Activated CD8-positive, alpha-beta memory T cell treated with anti-CD3 and anti-CD28 coated beads for 24 hours (primary cell): ENCODE measurements around the gene TM4SF1.

Experiments
- DNase-seq: peaks from one replicate; pipeline ENCODE4 v3.0.0-alpha.2; 2020

Gene TM4SF1

GRCh38 chr3:149377408-149378364 lies at the start of gene TM4SF1:
TM4SF1 (minus strand) TSS chr3:149377649; CDS start chr3:149377547, 102 bp downstream.
- DNase-seq = no peak

DNA sequence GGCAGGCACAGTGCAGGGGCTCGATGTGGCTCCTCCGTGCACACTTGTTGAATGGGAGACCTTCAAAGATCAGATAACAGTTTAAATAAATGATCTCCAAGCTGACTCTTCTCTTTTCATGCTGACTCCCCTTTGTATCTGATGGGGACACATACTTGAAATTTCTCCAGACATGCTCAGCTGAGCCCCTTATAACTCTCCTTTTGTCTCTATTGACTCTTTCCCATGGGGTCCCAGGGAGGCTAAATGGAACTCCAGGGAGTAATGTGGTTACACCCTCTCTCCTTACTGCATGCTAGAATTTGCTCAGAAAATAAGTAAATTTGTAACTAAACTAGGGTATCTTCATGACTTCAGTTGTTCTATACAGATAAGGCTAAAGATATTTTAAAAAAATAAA lies 48.9 kb upstream of the TM4SF1 start:
- DNase-seq = no peak

DNA sequence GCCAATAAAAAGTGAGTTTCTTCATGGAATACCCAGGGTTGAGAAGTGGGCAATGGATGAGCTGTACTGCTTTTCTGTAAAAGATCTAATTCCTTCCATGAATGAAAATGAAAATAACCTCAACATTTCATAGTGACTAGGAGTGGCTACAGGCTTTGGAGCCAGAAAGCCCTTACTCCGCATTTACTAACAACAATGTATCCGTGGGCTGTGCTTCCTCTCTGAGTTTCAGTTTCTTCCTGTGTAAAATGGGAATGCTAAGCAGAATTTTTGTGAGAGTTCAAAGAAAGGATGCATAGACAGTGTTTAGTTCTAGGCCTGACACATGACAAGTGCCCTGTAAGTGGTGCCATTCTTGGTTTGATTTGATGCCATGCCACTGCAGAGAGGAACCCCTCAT lies 47.5 kb upstream of the TM4SF1 start:
- DNase-seq = no peak

DNA sequence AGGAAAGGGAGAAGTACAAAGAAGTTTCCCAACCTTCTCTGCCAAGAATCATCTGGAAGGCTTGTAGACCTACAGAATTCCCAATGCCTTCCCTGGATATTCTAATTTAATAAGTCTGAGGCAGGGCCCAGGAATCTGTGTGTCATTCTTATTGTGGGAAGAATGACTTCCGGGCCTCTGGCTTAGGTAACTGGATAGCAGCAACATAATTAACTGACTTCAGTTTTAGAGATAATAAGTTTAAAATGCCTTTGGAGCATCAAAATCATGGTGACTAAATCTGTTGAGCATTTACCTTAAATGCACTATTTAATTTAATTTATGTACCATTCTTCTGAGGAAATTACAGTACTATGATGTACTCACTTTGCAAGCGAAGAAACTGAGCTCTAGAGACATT lies 44.3 kb upstream of the TM4SF1 start:
- DNase-seq = no peak

DNA sequence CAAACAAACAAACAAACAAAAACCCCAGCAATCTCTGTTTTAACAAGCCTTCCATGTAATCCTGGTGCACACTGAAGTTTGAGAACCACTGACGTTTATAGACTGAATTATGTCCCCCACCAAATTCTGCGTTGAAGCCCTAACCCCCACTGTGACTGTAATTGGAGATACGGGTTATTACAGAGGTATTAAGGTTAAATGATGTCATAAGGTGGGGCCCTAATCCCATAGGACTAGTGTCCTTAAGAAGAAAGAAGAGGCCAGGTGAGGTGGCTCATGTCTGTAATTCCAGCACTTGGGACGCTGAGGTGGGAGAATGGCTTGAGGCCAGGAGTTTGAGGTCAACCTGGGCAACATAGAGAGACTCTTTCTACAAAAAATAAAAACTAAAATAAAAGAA lies 42.4 kb upstream of the TM4SF1 start:
- DNase-seq = no peak

DNA sequence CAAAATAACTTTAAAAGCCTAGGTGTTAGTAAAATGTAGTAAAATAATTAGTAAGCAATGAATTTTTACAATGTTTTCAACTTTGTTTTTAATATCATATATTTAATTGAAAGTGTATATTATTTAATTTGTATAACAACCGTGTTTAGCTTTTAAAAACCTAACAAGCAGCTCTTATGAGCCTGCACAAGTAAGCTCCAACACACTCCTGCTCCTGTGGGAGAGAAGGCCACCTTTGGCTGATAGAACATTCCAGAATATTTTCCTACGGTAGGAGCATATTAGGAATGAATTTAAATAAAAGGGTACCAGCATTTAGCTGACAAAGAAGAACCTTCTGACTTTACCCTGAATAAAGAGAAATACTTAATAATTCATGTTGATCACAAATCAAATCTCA lies 40.3 kb upstream of the TM4SF1 start:
- DNase-seq = no peak

GRCh38 chr3:149417174-149417573 lies 39.7 kb upstream of the TM4SF1 start:
- DNase-seq = no peak

GRCh38 chr3:149415484-149415883 lies 38.0 kb upstream of the TM4SF1 start:
- DNase-seq = no peak

- DNase-seq = no peak
Observed at GRCh38 chr3:149414557-149415231, 37.2 kb upstream of the TM4SF1 start.

DNA sequence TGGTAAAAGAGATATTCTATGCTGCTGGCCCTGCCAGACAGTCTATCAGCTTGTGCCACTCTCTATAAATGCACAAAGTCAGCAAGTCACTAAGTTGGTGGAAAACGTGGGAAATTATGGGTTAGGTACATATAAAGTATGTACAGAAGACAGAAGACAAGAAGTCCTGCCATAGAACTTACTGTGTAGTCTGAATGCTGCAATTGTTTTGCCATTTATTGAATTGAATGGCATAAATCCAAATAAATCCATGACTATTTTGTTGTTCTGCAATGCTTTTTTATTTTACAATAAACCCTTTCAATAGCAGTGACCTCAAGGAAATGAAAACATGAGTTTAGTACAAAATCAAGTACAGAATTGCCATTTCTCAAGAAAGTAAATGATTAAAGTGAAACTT lies 34.1 kb upstream of the TM4SF1 start:
- no peak for DNase-seq

DNA sequence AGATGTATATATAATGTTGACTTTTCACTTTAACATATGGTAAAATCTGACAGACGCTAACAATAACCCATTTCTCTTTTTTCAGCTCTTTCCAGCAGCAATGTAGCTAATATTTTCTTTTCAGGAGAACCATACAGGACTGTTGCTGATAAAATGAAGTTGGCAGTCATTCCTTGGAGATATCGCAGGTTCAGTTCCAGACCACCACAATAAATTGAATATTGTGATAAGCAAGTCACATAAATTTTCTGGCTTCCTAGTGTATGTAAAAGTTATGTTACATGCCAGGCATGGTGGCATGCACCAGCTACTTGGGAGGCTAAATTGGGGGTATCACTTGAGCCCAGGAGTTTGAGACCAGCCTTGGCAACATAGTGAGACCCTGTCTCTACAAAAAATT lies 31.9 kb upstream of the TM4SF1 start:
- no peak for DNase-seq

DNA sequence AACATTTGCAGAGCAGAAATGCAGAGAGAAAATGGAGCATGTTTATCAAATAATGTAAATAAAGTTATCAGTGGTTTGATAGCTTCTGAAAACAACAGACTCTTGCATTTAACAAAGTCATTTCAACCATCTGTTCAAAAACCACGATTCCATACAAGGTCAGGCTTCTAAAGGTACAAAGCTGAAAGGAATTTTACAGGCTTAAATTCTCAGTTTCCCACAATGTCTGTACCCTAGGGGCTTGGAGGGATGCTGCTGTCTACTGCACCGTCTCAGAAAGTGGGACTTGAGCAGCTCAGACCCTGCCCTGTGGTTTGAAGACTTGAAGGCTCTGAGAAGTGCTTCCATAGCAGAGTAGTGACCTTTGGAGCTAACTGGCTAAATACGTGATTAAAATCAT lies 30.4 kb upstream of the TM4SF1 start:
- no peak for DNase-seq

DNA sequence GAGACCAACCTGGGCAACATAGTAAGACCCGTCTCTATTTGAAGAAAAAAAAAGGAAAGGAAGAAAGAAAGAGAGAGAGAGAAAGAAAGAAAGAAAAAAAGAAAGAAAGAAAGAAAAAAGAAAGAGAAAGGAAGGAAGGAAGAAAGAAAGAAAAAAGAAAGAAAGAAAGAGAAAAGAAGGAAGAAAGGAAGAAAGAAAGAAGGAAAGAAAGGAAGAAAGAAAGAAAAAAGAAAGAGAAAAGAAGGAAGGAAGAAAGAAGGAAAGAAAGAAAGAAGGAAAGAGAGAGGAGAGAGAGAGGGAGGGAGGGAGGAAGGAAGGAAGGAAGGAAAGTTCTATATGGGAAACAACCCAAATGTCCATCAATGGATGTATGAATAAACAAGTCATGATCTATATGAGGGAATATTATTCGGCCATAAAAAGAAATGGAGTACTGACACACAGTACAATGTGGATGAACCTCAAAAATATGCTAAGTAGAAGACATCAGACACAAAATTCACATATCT lies 28.8 kb upstream of the TM4SF1 start:
- no peak for DNase-seq

GRCh38 chr3:149403443-149403842 lies 26.0 kb upstream of the TM4SF1 start:
- no peak for DNase-seq

- DNase-seq = no peak
Observed at GRCh38 chr3:149402481-149402880, 25.0 kb upstream of the TM4SF1 start.

DNA sequence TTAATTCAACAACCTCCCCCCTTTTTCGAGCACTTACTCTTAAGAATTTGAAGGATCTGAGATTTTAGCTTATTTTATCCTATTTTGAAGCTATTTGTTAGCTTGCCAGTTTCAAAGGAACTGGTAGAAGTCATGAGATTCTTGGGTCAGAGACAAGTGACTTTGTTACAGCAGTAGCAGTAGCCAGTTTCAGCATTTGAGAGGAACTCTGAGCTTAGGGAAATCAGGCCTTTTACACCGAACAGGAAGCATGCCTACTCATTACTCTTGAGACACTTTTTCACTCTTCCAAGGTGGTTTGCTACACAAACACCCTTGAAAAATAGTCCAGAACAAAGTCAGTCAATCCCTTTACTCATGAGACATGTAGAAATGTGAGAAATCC lies 24.5 kb upstream of the TM4SF1 start:
- DNase-seq = no peak

GRCh38 chr3:149401212-149401925 lies 23.9 kb upstream of the TM4SF1 start:
- DNase-seq = no peak

DNA sequence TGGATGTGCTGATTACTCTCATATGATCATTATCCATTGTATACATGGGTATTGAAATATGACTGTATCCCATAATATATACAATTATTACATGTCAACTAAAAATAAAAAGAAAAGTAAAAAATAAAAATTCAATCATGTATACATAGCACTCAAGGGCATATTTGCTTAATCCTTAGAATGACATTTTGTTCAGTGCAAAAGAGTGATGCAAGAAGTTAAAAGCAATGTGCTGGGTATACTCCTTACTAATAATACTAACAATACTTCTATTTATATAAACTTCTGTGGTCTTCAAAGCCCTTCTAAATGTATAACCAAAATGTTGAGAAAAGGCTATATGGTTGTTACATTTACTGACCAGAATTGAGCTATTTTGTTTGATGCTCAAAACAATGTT lies 23.2 kb upstream of the TM4SF1 start:
- DNase-seq = no peak

DNA sequence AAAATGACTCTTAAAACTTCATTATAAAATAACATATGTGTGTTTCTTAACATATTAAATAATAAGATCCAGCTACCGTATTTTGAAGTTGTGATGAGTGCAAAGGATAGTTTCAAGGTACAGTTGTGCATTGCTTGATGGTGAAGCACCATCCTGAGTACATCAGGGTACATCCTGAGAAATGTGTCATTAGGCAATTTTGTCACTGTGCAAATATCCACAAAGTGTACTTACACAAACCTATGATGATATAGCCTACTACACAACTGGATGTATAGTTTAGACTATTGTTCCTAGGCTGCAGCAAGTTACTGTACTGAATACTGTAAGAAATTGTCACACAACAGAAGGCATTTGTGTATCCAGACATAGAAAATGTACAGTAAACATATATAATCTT lies 20.8 kb upstream of the TM4SF1 start:
- DNase-seq = no peak

DNA sequence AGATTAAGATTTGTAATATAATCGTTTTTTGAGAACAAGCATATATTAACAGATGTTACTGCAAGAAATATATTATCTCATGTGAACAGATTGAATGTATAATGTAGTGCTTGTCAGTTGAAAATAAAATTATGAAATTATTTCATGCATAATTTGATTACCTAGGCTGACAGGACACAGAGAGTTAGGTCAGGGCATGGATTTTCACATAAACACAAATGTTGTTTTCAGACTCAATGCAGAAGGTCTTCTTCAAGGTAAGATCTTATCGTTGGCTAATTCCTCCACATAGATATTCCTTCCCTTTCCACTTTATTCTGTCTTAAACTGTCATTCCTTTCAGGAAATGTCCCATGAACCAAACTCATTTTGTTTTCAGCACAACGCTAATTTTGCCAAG lies 20.1 kb upstream of the TM4SF1 start:
- no peak for DNase-seq

- no peak for DNase-seq
Observed at GRCh38 chr3:149396476-149396875, 19.0 kb upstream of the TM4SF1 start.

DNA sequence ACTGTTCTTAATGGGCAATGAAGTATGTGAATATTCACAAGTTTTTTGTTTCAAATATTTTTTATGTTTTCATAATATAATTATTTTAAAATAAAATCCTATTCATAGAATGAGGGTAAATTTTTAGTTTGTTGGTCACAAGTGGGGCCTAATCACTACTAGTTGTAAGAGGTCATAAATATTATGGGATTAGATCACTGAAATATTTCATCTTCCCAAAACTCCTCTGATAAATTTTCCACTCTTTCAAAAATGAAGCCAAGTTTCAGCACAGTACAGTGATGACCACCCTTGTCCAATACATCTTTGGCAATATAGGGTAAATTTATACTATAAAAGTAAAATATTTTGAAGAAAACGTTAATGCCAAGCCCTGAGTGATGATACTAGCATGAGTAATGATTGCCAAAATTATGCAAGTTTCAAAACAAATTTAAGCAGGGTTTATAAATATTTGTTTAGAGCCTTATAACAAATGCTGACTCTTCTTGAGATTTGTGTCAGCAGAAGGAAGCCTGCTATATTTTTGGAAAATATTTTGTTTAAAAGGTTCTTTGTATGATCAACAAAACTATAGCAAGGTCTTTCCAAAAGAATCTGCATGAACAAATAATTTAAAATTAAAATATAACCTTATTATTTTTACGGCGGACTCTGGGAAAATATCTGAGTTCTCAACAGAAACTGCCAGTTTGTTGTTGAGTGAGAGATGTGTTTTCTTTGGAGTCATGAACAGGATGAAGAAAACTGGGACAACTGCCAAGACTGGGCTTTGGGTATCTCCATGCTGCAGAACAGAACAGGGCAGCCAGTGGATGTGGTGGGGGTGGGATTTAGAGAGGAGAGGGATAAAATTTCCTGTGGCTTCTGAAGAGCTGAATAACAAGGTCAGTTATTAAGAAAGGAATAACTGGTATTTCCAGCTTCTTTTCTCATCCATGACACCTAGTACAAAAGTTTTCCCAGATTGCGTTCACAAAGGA lies 17.9 kb upstream of the TM4SF1 start:
- DNase-seq = no peak
